IMR-90 (cell line): ENCODE measurements around the gene SLC26A11.

Experiments
- CEBPB ChIP-seq: IDR thresholded peaks from 2 replicates; pipeline ENCODE4 v1.6.1; 2012; ENCODE audit warnings: low read depth, low read length, improper control_type of control experiment
- CHD1 ChIP-seq: IDR thresholded peaks from 2 replicates; pipeline ENCODE4 v1.6.1; 2012; ENCODE audit warnings: low read depth, low read length, improper control_type of control experiment
- CTCF ChIP-seq: conservative IDR thresholded peaks from 2 replicates; pipeline ENCODE4 v1.5.1; 2012; ENCODE audit warnings: mild to moderate bottlenecking, low read depth, low read length, improper control_type of control experiment
- FOS ChIP-seq: fragments of 150-350 bp; IDR thresholded peaks from 2 replicates; pipeline ENCODE4 v1.6.1; 2016; ENCODE audit warnings: low read depth, low read length
- MAFK ChIP-seq: IDR thresholded peaks from 2 replicates; pipeline ENCODE4 v1.6.1; 2012; ENCODE audit warnings: low read depth, low read length, improper control_type of control experiment
- NFE2L2 ChIP-seq: fragments of 150-350 bp; IDR thresholded peaks from 2 replicates; pipeline ENCODE4 v1.6.1; 2016; ENCODE audit warnings: low read depth, mild to moderate bottlenecking, low read length
- POLR2A ChIP-seq: IDR thresholded peaks from 2 replicates; pipeline ENCODE4 v1.6.1; 2012; ENCODE audit warnings: mild to moderate bottlenecking, low read depth, low read length
- RAD21 ChIP-seq: IDR thresholded peaks from 2 replicates; pipeline ENCODE4 v1.6.1; 2012; ENCODE audit warnings: low read length, improper control_type of control experiment

GRCh38 chr17:80213643-80213975 is 6.6 kb upstream of the SLC26A11 start:
- TF ChIP-seq CTCF (no peak), NFE2L2 (no peak), POLR2A (no peak), MAFK (no peak), CHD1 (no peak), CEBPB (no peak), RAD21 (no peak), FOS (no peak)
